ENCODE data around the gene UBXN1. TPM values are rescaled to one million over a fixed set of nuclear protein-coding genes. Genes with fewer than 3 reads are reported as not detected.
"Not testable (repeated sequence)": the region's sequence is repeated elsewhere in the genome, so short reads cannot be mapped to it uniquely, and the experiment has no call there.

Gene UBXN1
- total RNA-seq, 2 experiments from 2014 or later: 107 to 118 TPM

GRCh38 chr11:62708392-62708791, 29.5 kb upstream of the UBXN1 start:
- ChIA-PET CTCF (interaction anchor here (0.8 to 3.6 kb wide), 5 partner anchors 11 to 148 kb away, joined by 3 to 15 read pairs (median 3); partner anchors contain the start of genes HNRNPUL2 and TUT1), POLR2A (interaction anchor here (0.9 to 11.7 kb wide), 23 partner anchors 9 to 173 kb away, joined by 3 to 123 read pairs (median 6); partner anchors contain the start of genes C11orf98, CSKMT, EEF1G and HNRNPUL2)
- peak overlapping the region; percentile 95 for H3K27ac Mint-ChIP-seq

GRCh38 chr11:62707277-62707861, 28.5 kb upstream of the UBXN1 start, which contains the start of the genes BSCL2 and GNG3:
Gene BSCL2 (minus strand): TSS chr11:62707424. CDS start chr11:62707195, 229 bp downstream.
Gene GNG3 (plus strand): TSS chr11:62707676. CDS start chr11:62708296, 620 bp downstream.
- Mint-ChIP-seq H3K36me3 (ENCODE audit: low read depth) (peaks cover 41% of the 10 kb centered on the region), H3K27ac (peak within 1 kb of the TSS; percentile 95), H3K9me3 (ENCODE audit: insufficient read depth) (no peaks in the 10 kb centered on the region), H3K27me3 (ENCODE audit: low read depth) (no peaks in the 10 kb centered on the region), H3K4me3 (peak within 1 kb of the TSS; percentile 85), H3K4me1 (ENCODE audit: low read depth) (peaks cover 53% of the 10 kb centered on the region)
- ChIA-PET POLR2A (interaction anchor here (0.8 to 11.7 kb wide), 10 partner anchors 19 to 148 kb away, joined by 3 to 123 read pairs (median 6); partner anchors contain the start of genes C11orf98, CSKMT, EEF1G and HNRNPUL2), CTCF (interaction anchor here (0.6 to 2.6 kb wide), 3 partner anchors 13 to 27 kb away, joined by 4 to 19 read pairs (median 4); partner anchors contain the start of gene HNRNPUL2)
- ATAC-seq: no peak
- peak; percentile 35 for DNase-seq

More at GRCh38 chr11:62708392-62708791, 29.5 kb upstream of the UBXN1 start:
- Mint-ChIP-seq H3K36me3 (ENCODE audit: low read depth) (peaks cover 47% of the 10 kb centered on the region), H3K27me3 (ENCODE audit: low read depth) (no peaks in the 10 kb centered on the region), H3K4me1 (ENCODE audit: low read depth) (peaks cover 63% of the 10 kb centered on the region), H3K9me3 (ENCODE audit: insufficient read depth) (no peaks in the 10 kb centered on the region), H3K4me3 (peak overlapping the region; percentile 85)
- DNase-seq (no peak), ATAC-seq (no peak)

GRCh38 chr11:62706850-62707247, 28.0 kb upstream of the UBXN1 start:
- Mint-ChIP-seq H3K27ac (peak overlapping the region; percentile 59), H3K4me1 (ENCODE audit: low read depth) (peaks cover 49% of the 10 kb centered on the region), H3K9me3 (ENCODE audit: insufficient read depth) (no peaks in the 10 kb centered on the region), H3K36me3 (ENCODE audit: low read depth) (peaks cover 40% of the 10 kb centered on the region), H3K27me3 (ENCODE audit: low read depth) (no peaks in the 10 kb centered on the region), H3K4me3 (peak overlapping the region; percentile 32)
- POLR2A ChIA-PET: interaction anchor here (1.2 to 11.7 kb wide), 8 partner anchors 19 to 134 kb away, joined by 3 to 123 read pairs (median 7); partner anchors contain the start of genes C11orf98, CSKMT, EEF1G and HNRNPUL2
- CTCF ChIA-PET: interaction anchor here (0.6 to 2.6 kb wide), 5 partner anchors 12 to 115 kb away, joined by 4 to 19 read pairs (median 4); partner anchors contain the start of genes HNRNPUL2 and TUT1
- DNase-seq (no peak), ATAC-seq (no peak)

- POLR2A ChIA-PET: interaction anchor here (0.8 to 11.7 kb wide), 9 partner anchors 20 to 135 kb away, joined by 3 to 123 read pairs (median 7); partner anchors contain the start of genes C11orf98, CSKMT, EEF1G and HNRNPUL2
- DNase-seq (peak; percentile 95), ATAC-seq (peak; percentile 67)
- Mint-ChIP-seq H3K4me3 (peak overlapping the region; percentile 90), H3K4me1 (ENCODE audit: low read depth) (peaks cover 49% of the 10 kb centered on the region), H3K36me3 (ENCODE audit: low read depth) (peaks cover 37% of the 10 kb centered on the region), H3K27ac (peak overlapping the region; percentile 83), H3K27me3 (ENCODE audit: low read depth) (no peaks in the 10 kb centered on the region), H3K9me3 (ENCODE audit: insufficient read depth) (no peaks in the 10 kb centered on the region)
- CTCF ChIA-PET: interaction anchor here (0.7 to 2.6 kb wide), 7 partner anchors 9 to 115 kb away, joined by 3 to 19 read pairs (median 4); partner anchors contain the start of gene TUT1
Observed at GRCh38 chr11:62705880-62706849, 27.3 kb upstream of the UBXN1 start.

- peak overlapping the region; percentile 83 for H3K27ac Mint-ChIP-seq
- ChIA-PET POLR2A (interaction anchor here (0.8 to 11.7 kb wide), 8 partner anchors 21 to 136 kb away, joined by 3 to 123 read pairs (median 7); partner anchors contain the start of genes C11orf98, CSKMT, EEF1G and HNRNPUL2), CTCF (interaction anchor here (0.7 to 2.6 kb wide), 5 partner anchors 9 to 114 kb away, joined by 3 to 19 read pairs (median 4); partner anchors contain the start of gene TUT1)
- H3K27me3 Mint-ChIP-seq (ENCODE audit: low read depth): no peaks in the 10 kb centered on the region
- no peak for DNase-seq
- no peaks in the 10 kb centered on the region for H3K9me3 Mint-ChIP-seq (ENCODE audit: insufficient read depth)
- H3K36me3 Mint-ChIP-seq (ENCODE audit: low read depth): peaks cover 37% of the 10 kb centered on the region
- ATAC-seq: no peak
- H3K4me1 Mint-ChIP-seq (ENCODE audit: low read depth): peaks cover 45% of the 10 kb centered on the region
- peak overlapping the region; percentile 90 for H3K4me3 Mint-ChIP-seq
Observed at GRCh38 chr11:62705413-62705812, 26.5 kb upstream of the UBXN1 start.

GRCh38 chr11:62703921-62704320, 25.0 kb upstream of the UBXN1 start:
- ChIA-PET POLR2A (interaction anchor here (0.7 to 1.3 kb wide), 3 partner anchors 32 to 112 kb away, joined by 3 to 6 read pairs (median 4); partner anchors contain the start of genes C11orf98, CSKMT, LBHD1 and TUT1), CTCF (interaction anchor here (2.2 kb wide), 1 partner anchor 23 kb away, joined by 7 read pairs; no protein-coding TSS in a partner anchor)
- H3K27me3 Mint-ChIP-seq (ENCODE audit: low read depth); H3K4me3 Mint-ChIP-seq; H3K27ac Mint-ChIP-seq; ATAC-seq; H3K9me3 Mint-ChIP-seq (ENCODE audit: insufficient read depth); DNase-seq: not testable (repeated sequence)
- H3K4me1 Mint-ChIP-seq (ENCODE audit: low read depth): peaks cover 34% of the 10 kb centered on the region
- peaks cover 31% of the 10 kb centered on the region for H3K36me3 Mint-ChIP-seq (ENCODE audit: low read depth)

- H3K9me3 Mint-ChIP-seq (ENCODE audit: insufficient read depth): no peaks in the 10 kb centered on the region
- DNase-seq (no peak), ATAC-seq (no peak)
- CTCF ChIA-PET: interaction anchor here (1.1 to 2.2 kb wide), 4 partner anchors 8 to 179 kb away, joined by 3 to 7 read pairs (median 4); partner anchors contain the start of gene SLC3A2
- peaks cover 32% of the 10 kb centered on the region for H3K36me3 Mint-ChIP-seq (ENCODE audit: low read depth)
- no peak overlapping the region for H3K27ac Mint-ChIP-seq
- no peak overlapping the region for H3K4me3 Mint-ChIP-seq
- POLR2A ChIA-PET: interaction anchor here (1.0 kb wide), 2 partner anchors 111 to 139 kb away, joined by 3 read pairs; partner anchors contain the start of gene TUT1
- peaks cover 19% of the 10 kb centered on the region for H3K4me1 Mint-ChIP-seq (ENCODE audit: low read depth)
- no peaks in the 10 kb centered on the region for H3K27me3 Mint-ChIP-seq (ENCODE audit: low read depth)
Observed at GRCh38 chr11:62702246-62702645, 23.4 kb upstream of the UBXN1 start.

GRCh38 chr11:62694455-62695167, 15.7 kb upstream of the UBXN1 start:
- ATAC-seq: peak; percentile 92
- Mint-ChIP-seq H3K27me3 (ENCODE audit: low read depth) (no peaks in the 10 kb centered on the region), H3K27ac (peak overlapping the region; percentile 36), H3K4me1 (ENCODE audit: low read depth) (peaks cover 9% of the 10 kb centered on the region), H3K36me3 (ENCODE audit: low read depth) (peaks cover 22% of the 10 kb centered on the region), H3K4me3 (no peak overlapping the region), H3K9me3 (ENCODE audit: insufficient read depth) (no peaks in the 10 kb centered on the region)
- peak; percentile 86 for DNase-seq
- POLR2A ChIA-PET: interaction anchor here (1.0 to 1.9 kb wide), 4 partner anchors 14 to 103 kb away, joined by 4 to 6 read pairs (median 5); partner anchors contain the start of genes C11orf98, CSKMT, LBHD1 and TUT1
- CTCF ChIA-PET: interaction anchor here (0.5 to 5.1 kb wide), 27 partner anchors 8 to 300 kb away, joined by 3 to 77 read pairs (median 5); partner anchors contain the start of genes BSCL2, C11orf98, CSKMT and HNRNPUL2

GRCh38 chr11:62693624-62694023, 14.8 kb upstream of the UBXN1 start:
- not testable (repeated sequence) for H3K27ac Mint-ChIP-seq; H3K27me3 Mint-ChIP-seq (ENCODE audit: low read depth); H3K4me3 Mint-ChIP-seq; H3K9me3 Mint-ChIP-seq (ENCODE audit: insufficient read depth); ATAC-seq; H3K4me1 Mint-ChIP-seq (ENCODE audit: low read depth); DNase-seq
- peaks cover 22% of the 10 kb centered on the region for H3K36me3 Mint-ChIP-seq (ENCODE audit: low read depth)
- CTCF ChIA-PET: interaction anchor here (0.9 to 5.1 kb wide), 15 partner anchors 13 to 299 kb away, joined by 3 to 77 read pairs (median 8); partner anchors contain the start of genes BSCL2, C11orf98, CSKMT and HNRNPUL2
- POLR2A ChIA-PET: interaction anchor here (1.0 to 1.9 kb wide), 3 partner anchors 15 to 29 kb away, joined by 4 to 6 read pairs (median 6); partner anchors contain the start of genes C11orf98, CSKMT, LBHD1 and UQCC3

Data from activated CD8-positive, alpha-beta T cell treated with anti-CD3 and anti-CD28 coated beads, Interleukin-2, amount 10 ng/mL, durations not matched to agents 7 days and 5 days (primary cell).